OCI-LY1 (cell line): ENCODE results near the gene PDZD2.

Experiments used
- H2AFZ ChIP-seq: fragments of 200-600 bp; sonication (generic), shearing (Covaris generic); 2 replicates; pipeline ENCODE4 v1.6.0; 2014; ENCODE audit warnings: antibody characterized with exemption, mild to moderate bottlenecking, low read length
- H3F3A ChIP-seq: fragments of 200-600 bp; sonication (generic), shearing (Covaris generic); 2 replicates; pipeline ENCODE4 v1.6.0; 2014; ENCODE audit warnings: mild to moderate bottlenecking, antibody characterized with exemption, low read length, moderate library complexity; ENCODE audit not compliant: insufficient read depth
- H3K27ac ChIP-seq: fragments of 200-600 bp; sonication (generic); 2 replicates; pipeline ENCODE4 v1.5.1; 2014; ENCODE audit warnings: low read length, mixed run types, mild to moderate bottlenecking, low read depth; ENCODE audit not compliant: poor library complexity, severe bottlenecking
- H3K27me3 ChIP-seq: fragments of 200-600 bp; sonication (generic); 2 replicates; pipeline ENCODE4 v1.6.0; 2014; ENCODE audit warnings: antibody characterized with exemption, mild to moderate bottlenecking, low read length, moderate library complexity; ENCODE audit not compliant: insufficient read depth
- H3K36me3 ChIP-seq: fragments of 200-600 bp; sonication (generic); 2 replicates; pipeline ENCODE4 v1.6.1; 2014; ENCODE audit warnings: mild to moderate bottlenecking, antibody characterized with exemption, low read length, moderate library complexity, mixed read lengths; ENCODE audit not compliant: insufficient read depth
- H3K4me1 ChIP-seq: fragments of 200-600 bp; sonication (generic); 2 replicates; pipeline ENCODE4 v1.5.1; 2014; ENCODE audit warnings: mild to moderate bottlenecking, low read length, moderate library complexity; ENCODE audit not compliant: insufficient read depth, severe bottlenecking
- H3K4me2 ChIP-seq: fragments of 200-600 bp; sonication (generic), shearing (Covaris generic); 2 replicates; pipeline ENCODE4 v1.6.1; 2014; ENCODE audit warnings: low read length
- H3K4me3 ChIP-seq: fragments of 200-600 bp; sonication (generic); 2 replicates; pipeline ENCODE4 v1.5.1; 2014; ENCODE audit warnings: low read length, low read depth, mild to moderate bottlenecking, mixed read lengths; ENCODE audit not compliant: poor library complexity, severe bottlenecking
- H3K79me2 ChIP-seq: fragments of 200-600 bp; shearing (Covaris generic); 2 replicates; pipeline ENCODE4 v1.6.1; 2016; ENCODE audit warnings: mixed run types, low read length, mixed read lengths; ENCODE audit not compliant: insufficient read depth
- H3K9ac ChIP-seq: fragments of 200-600 bp; sonication (generic), shearing (Covaris generic); 2 replicates; pipeline ENCODE4 v1.6.1; 2014; ENCODE audit warnings: mild to moderate bottlenecking, low read length, mixed read lengths
- H3K9me2 ChIP-seq: fragments of 200-600 bp; sonication (generic), shearing (Covaris generic); 2 replicates; pipeline ENCODE4 v1.6.1; 2014; ENCODE audit warnings: low read depth, mild to moderate bottlenecking, low read length, mixed read lengths
- H3K9me3 ChIP-seq: fragments of 200-600 bp; shearing (Covaris generic); 2 replicates; pipeline ENCODE4 v1.6.1; 2014; ENCODE audit warnings: low read length, mixed read lengths
- H4K20me1 ChIP-seq: fragments of 200-600 bp; sonication (generic), shearing (Covaris generic); 2 replicates; pipeline ENCODE4 v1.6.0; 2016; ENCODE audit warnings: mild to moderate bottlenecking, low read length; ENCODE audit not compliant: insufficient read depth
- CTCF ChIP-seq: fragments of 200-600 bp; sonication (generic), shearing (Covaris generic); IDR thresholded peaks from 2 replicates; pipeline ENCODE4 v1.5.1; 2017; ENCODE audit warnings: mild to moderate bottlenecking, antibody characterized with exemption, low read length, moderate library complexity, mixed read lengths
- EZH2 ChIP-seq: fragments of 200-600 bp; sonication (generic), shearing (Covaris generic); IDR thresholded peaks from 2 replicates; pipeline ENCODE4 v1.8.0; 2017; ENCODE audit warnings: borderline replicate concordance, mixed run types, mild to moderate bottlenecking, antibody characterized with exemption, low read length, moderate library complexity, mixed read lengths

Gene PDZD2

GRCh38 chr5:31900296-31900865 is 261.4 kb downstream of the PDZD2 start:
- Histone ChIP-seq H3K27me3 (peaks cover 13% of the 10 kb centered on the region), H4K20me1 (no peaks in the 10 kb centered on the region), H3K9ac (no peak overlapping the region), H3F3A (no peaks in the 10 kb centered on the region), H3K4me1 (no peaks in the 10 kb centered on the region), H3K9me2 (no peaks in the 10 kb centered on the region), H2AFZ (no peak overlapping the region), H3K4me3 (no peak overlapping the region), H3K4me2 (no peak overlapping the region), H3K9me3 (no peaks in the 10 kb centered on the region), H3K27ac (no peak overlapping the region), H3K79me2 (no peaks in the 10 kb centered on the region), H3K36me3 (no peaks in the 10 kb centered on the region)
- no peak for TF ChIP-seq EZH2
- no peak for TF ChIP-seq CTCF

GRCh38 chr5:31901807-31902530 is 263.0 kb downstream of the PDZD2 start:
- Histone ChIP-seq H3K36me3 (no peaks in the 10 kb centered on the region), H3K27me3 (peaks cover 17% of the 10 kb centered on the region), H3F3A (no peaks in the 10 kb centered on the region)

GRCh38 chr5:31908396-31908795 is 269.5 kb downstream of the PDZD2 start:
- Histone ChIP-seq H3K4me1 (no peaks in the 10 kb centered on the region), H4K20me1 (no peaks in the 10 kb centered on the region), H3K79me2 (no peaks in the 10 kb centered on the region), H3K27ac (no peak overlapping the region), H3K36me3 (no peaks in the 10 kb centered on the region), H2AFZ (no peak overlapping the region), H3K27me3 (peaks cover 6% of the 10 kb centered on the region; the same call in 1 of the 2 replicates), H3K9ac (no peak overlapping the region), H3K9me2 (no peaks in the 10 kb centered on the region), H3K9me3 (no peaks in the 10 kb centered on the region), H3F3A (no peaks in the 10 kb centered on the region), H3K4me2 (no peak overlapping the region), H3K4me3 (no peak overlapping the region)
- TF ChIP-seq CTCF (no peak), EZH2 (no peak)

More at GRCh38 chr5:31901807-31902530, 263.0 kb downstream of the PDZD2 start:
- Histone ChIP-seq H3K9me2 (no peaks in the 10 kb centered on the region), H2AFZ (no peak overlapping the region), H3K4me3 (no peak overlapping the region), H3K4me2 (no peak overlapping the region), H3K79me2 (no peaks in the 10 kb centered on the region), H3K4me1 (no peaks in the 10 kb centered on the region), H3K27ac (no peak overlapping the region), H3K9me3 (no peaks in the 10 kb centered on the region), H4K20me1 (no peaks in the 10 kb centered on the region), H3K9ac (no peak overlapping the region)
- TF ChIP-seq EZH2 (no peak), CTCF (no peak)
